ENCODE data around the gene SLC12A7.
"Not testable (repeated sequence)": the region's sequence is repeated elsewhere in the genome, so short reads cannot be mapped to it uniquely, and the experiment has no call there.

The SLC12A7 gene

GRCh38 chr5:1062761-1063568 is 48.9 kb downstream of the SLC12A7 start:
- DNase-seq (ENCODE audit: low read depth in 2 of 2) = no peak

- no peak for DNase-seq (ENCODE audit: low read depth in 2 of 2)
Observed at GRCh38 chr5:1061916-1062315, 49.9 kb downstream of the SLC12A7 start.

GRCh38 chr5:1061292-1061691 is 50.6 kb downstream of the SLC12A7 start:
- not testable (repeated sequence) for DNase-seq (ENCODE audit: low read depth in 2 of 2)

- DNase-seq (ENCODE audit: low read depth in 2 of 2) = no peak
Observed at GRCh38 chr5:1060535-1060981, 51.3 kb downstream of the SLC12A7 start.

- no peak for DNase-seq (ENCODE audit: low read depth in 2 of 2)
Observed at GRCh38 chr5:1059884-1060263, 52.0 kb downstream of the SLC12A7 start.

- DNase-seq (ENCODE audit: low read depth in 2 of 2) = no peak
Observed at GRCh38 chr5:1058988-1059883, 52.6 kb downstream of the SLC12A7 start.

GRCh38 chr5:1058083-1058945 is 53.5 kb downstream of the SLC12A7 start:
- no peak for DNase-seq (ENCODE audit: low read depth in 2 of 2)

- no peak for DNase-seq (ENCODE audit: low read depth in 2 of 2)
Observed at GRCh38 chr5:1057485-1058082, 54.3 kb downstream of the SLC12A7 start.

GRCh38 chr5:1056611-1057484 is 55.0 kb downstream of the SLC12A7 start:
- no peak for DNase-seq (ENCODE audit: low read depth in 2 of 2)

- no peak for DNase-seq (ENCODE audit: low read depth in 2 of 2)
Observed at GRCh38 chr5:1055896-1056610, 55.8 kb downstream of the SLC12A7 start.

- no peak for DNase-seq (ENCODE audit: low read depth in 2 of 2)
Observed at GRCh38 chr5:1054799-1055775, 56.8 kb downstream of the SLC12A7 start.

- DNase-seq (ENCODE audit: low read depth in 2 of 2) = no peak
Observed at GRCh38 chr5:1054018-1054798, 57.7 kb downstream of the SLC12A7 start.

GRCh38 chr5:1053391-1054017 is 58.4 kb downstream of the SLC12A7 start:
- no peak for DNase-seq (ENCODE audit: low read depth in 2 of 2)

- no peak for DNase-seq (ENCODE audit: low read depth in 2 of 2)
Observed at GRCh38 chr5:1052641-1053390, 59.0 kb downstream of the SLC12A7 start.

GRCh38 chr5:1052076-1052475 is 59.8 kb downstream of the SLC12A7 start:
- no peak for DNase-seq (ENCODE audit: low read depth in 2 of 2)

GRCh38 chr5:1051366-1051720 is 60.5 kb downstream of the SLC12A7 start:
- no peak for DNase-seq (ENCODE audit: low read depth in 2 of 2)

All from stimulated activated CD4-positive, alpha-beta T cell treated with anti-CD3 and anti-CD28 coated beads, Interleukin-15, amount 100 ng/mL, for 48 hours (primary cell).